Astrocyte (in vitro differentiated cells and primary cell): ENCODE measurements around the gene FNDC3B. TPM values are rescaled to one million over a fixed set of nuclear protein-coding genes. Genes with fewer than 3 reads are reported as not detected.

Experiments used
- DNase-seq: peaks from one replicate; pipeline ENCODE4 v3.0.0-alpha.2; 2010; ENCODE audit warnings: low read depth
- FAIRE-seq: peaks from 2 replicates; lab custom pipeline; 2011; peaks lifted over from hg19 to GRCh38; lab: Jason Lieb, UNC
- H2AFZ ChIP-seq: 2 replicates; pipeline ENCODE4 v1.6.0; 2012; ENCODE audit warnings: low read depth, low read length, inconsistent platforms
- H3K27ac ChIP-seq: 2 replicates; pipeline ENCODE4 v1.5.1; 2011; ENCODE audit warnings: low read depth, low read length, inconsistent platforms
- H3K27me3 ChIP-seq: 2 replicates; pipeline ENCODE4 v1.6.0; 2011; ENCODE audit warnings: low read length, inconsistent platforms; ENCODE audit not compliant: insufficient read depth
- H3K36me3 ChIP-seq: 2 replicates; pipeline ENCODE4 v1.5.1; 2011; ENCODE audit warnings: low read length, inconsistent platforms; ENCODE audit not compliant: insufficient read depth
- H3K4me1 ChIP-seq: 2 replicates; pipeline ENCODE4 v1.5.1; 2011; ENCODE audit warnings: low read length, inconsistent platforms; ENCODE audit not compliant: insufficient read depth
- H3K4me2 ChIP-seq: 2 replicates; pipeline ENCODE4 v1.6.0; 2012; ENCODE audit warnings: low read length, inconsistent platforms
- H3K4me3 ChIP-seq: 2 replicates; pipeline ENCODE4 v1.5.1; 2011; ENCODE audit warnings: low read depth, mild to moderate bottlenecking, low read length, inconsistent platforms; ENCODE audit not compliant: insufficient read depth
- H3K79me2 ChIP-seq: 2 replicates; pipeline ENCODE4 v1.6.0; 2012; ENCODE audit warnings: mild to moderate bottlenecking, low read length, inconsistent platforms; ENCODE audit not compliant: insufficient read depth
- H3K9ac ChIP-seq: 2 replicates; pipeline ENCODE4 v1.6.0; 2012; ENCODE audit warnings: mild to moderate bottlenecking, low read length, inconsistent platforms
- H3K9me3 ChIP-seq: 2 replicates; pipeline ENCODE4 v1.5.1; 2012; ENCODE audit warnings: low read depth, mild to moderate bottlenecking, low read length, inconsistent platforms; ENCODE audit not compliant: insufficient read depth
- H4K20me1 ChIP-seq: 2 replicates; pipeline ENCODE4 v1.6.0; 2012; ENCODE audit warnings: low read length, inconsistent platforms; ENCODE audit not compliant: insufficient read depth
- H3K27ac Mint-ChIP-seq: one replicate; pipeline ENCODE4 v1.8.0; 2021; ENCODE audit warnings: mild to moderate bottlenecking, mixed read lengths; ENCODE audit not compliant: unreplicated experiment
- H3K27me3 Mint-ChIP-seq: one replicate; pipeline ENCODE4 v1.8.0; 2021; ENCODE audit warnings: low read depth, mixed read lengths; ENCODE audit not compliant: unreplicated experiment
- H3K36me3 Mint-ChIP-seq: one replicate; pipeline ENCODE4 v1.8.0; 2021; ENCODE audit warnings: low read depth, mixed read lengths; ENCODE audit not compliant: unreplicated experiment
- H3K4me1 Mint-ChIP-seq: one replicate; pipeline ENCODE4 v1.8.0; 2021; ENCODE audit warnings: low read depth, mixed read lengths; ENCODE audit not compliant: unreplicated experiment
- H3K4me3 Mint-ChIP-seq: one replicate; pipeline ENCODE4 v1.8.0; 2021; ENCODE audit warnings: mild to moderate bottlenecking, moderate library complexity, mixed read lengths; ENCODE audit not compliant: unreplicated experiment
- H3K9me3 Mint-ChIP-seq: one replicate; pipeline ENCODE4 v1.8.0; 2021; ENCODE audit warnings: mild to moderate bottlenecking, mixed read lengths; ENCODE audit not compliant: unreplicated experiment
- CTCF ChIP-seq: IDR thresholded peaks from 2 replicates; pipeline ENCODE4 v1.5.1; 2011; ENCODE audit warnings: low read depth, mild to moderate bottlenecking, inconsistent platforms, low read length, moderate library complexity; ENCODE audit not compliant: insufficient read depth
- EZH2 ChIP-seq: IDR thresholded peaks from 2 replicates; pipeline ENCODE4 v1.6.1; 2012; ENCODE audit warnings: mild to moderate bottlenecking, low read length, inconsistent platforms; ENCODE audit not compliant: insufficient read depth
- total RNA-seq: library from RNA; stranded (reverse); gene quantifications from 2 replicates; pipeline ENCODE4 v1.2.1, GENCODE V29; 2021

Gene FNDC3B
- total RNA-seq, 1 donor from 2014 or later, result 327 TPM

DNA sequence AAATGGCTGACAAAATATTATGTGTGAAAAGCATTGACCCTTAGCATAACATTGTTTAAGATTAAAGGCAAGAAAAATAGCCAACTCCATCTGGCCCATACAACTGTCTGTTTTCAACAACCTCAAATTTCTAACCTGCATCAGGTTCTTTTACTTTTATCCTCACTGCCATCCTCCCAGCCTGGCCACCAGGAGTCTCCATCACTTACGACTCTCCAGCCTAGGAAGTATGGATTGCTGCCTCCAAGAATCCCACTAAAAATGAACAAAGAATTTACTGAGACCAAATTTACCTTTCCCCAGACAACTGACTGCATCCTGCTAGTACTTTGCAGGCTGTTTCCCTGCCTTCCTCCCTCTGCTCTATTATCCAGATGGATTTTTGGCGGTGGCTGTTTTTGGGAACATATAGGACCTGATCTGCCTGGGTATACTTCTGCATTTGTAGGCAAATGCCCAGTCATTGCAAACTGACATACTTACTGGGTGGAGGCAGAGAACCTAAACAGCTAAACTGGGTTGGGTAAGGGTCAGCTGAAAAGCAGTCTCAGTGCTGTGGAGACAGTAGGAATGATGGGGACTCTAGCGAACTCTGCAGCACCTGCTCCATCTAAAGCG is 264.7 kb downstream of the FNDC3B start:
- Histone ChIP-seq H2AFZ (no peak overlapping the region), H3K27ac (no peak overlapping the region), H3K27me3 (no peaks in the 10 kb centered on the region), H3K36me3 (peaks cover 52% of the 10 kb centered on the region), H4K20me1 (peaks cover 50% of the 10 kb centered on the region), H3K4me3 (no peak overlapping the region), H3K9ac (no peak overlapping the region), H3K79me2 (peaks cover 19% of the 10 kb centered on the region), H3K4me1 (peaks cover 24% of the 10 kb centered on the region), H3K4me2 (no peak overlapping the region), H3K9me3 (no peaks in the 10 kb centered on the region)
- Mint-ChIP-seq H3K27ac (peak overlapping the region; percentile 22), H3K4me3 (no peak overlapping the region), H3K4me1 (peaks cover 35% of the 10 kb centered on the region), H3K9me3 (no peaks in the 10 kb centered on the region), H3K36me3 (peaks cover 28% of the 10 kb centered on the region), H3K27me3 (no peaks in the 10 kb centered on the region)
- DNase-seq (no peak), FAIRE-seq (no peak)
- TF ChIP-seq EZH2, result no peak
- peak; percentile 6 for TF ChIP-seq CTCF

DNA sequence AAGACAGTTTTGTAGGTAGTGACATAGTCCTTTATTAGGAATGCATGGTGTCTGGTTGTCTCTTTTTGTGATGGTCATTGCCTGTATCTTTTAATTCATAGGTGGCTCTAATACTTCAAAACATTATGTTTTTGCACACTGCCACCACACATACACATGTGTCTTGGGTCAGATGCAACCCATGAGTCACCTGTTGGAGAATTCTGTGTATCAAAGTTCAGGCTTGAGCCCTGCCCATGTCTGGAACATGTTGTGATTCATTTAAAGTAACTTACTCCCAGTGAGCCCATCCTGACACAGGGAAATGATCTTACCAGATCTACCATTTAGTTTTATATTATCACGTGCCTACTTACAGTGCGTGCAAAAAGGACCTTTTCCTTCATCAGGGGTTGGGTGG is 266.2 kb downstream of the FNDC3B start:
- Histone ChIP-seq H2AFZ (no peak overlapping the region), H3K27ac (peak overlapping the region; percentile 26), H3K9ac (no peak overlapping the region), H3K4me3 (no peak overlapping the region), H3K4me2 (peak overlapping the region; percentile 24), H4K20me1 (peaks cover 52% of the 10 kb centered on the region), H3K9me3 (no peaks in the 10 kb centered on the region), H3K79me2 (peaks cover 19% of the 10 kb centered on the region), H3K36me3 (peaks cover 52% of the 10 kb centered on the region), H3K27me3 (no peaks in the 10 kb centered on the region), H3K4me1 (peaks cover 24% of the 10 kb centered on the region)
- Mint-ChIP-seq H3K4me1 (peaks cover 39% of the 10 kb centered on the region), H3K9me3 (no peaks in the 10 kb centered on the region), H3K36me3 (peaks cover 28% of the 10 kb centered on the region), H3K4me3 (no peak overlapping the region), H3K27ac (no peak overlapping the region), H3K27me3 (no peaks in the 10 kb centered on the region)
- TF ChIP-seq CTCF, result no peak
- no peak for TF ChIP-seq EZH2
- DNase-seq (peak; percentile 76), FAIRE-seq (no peak)

DNA sequence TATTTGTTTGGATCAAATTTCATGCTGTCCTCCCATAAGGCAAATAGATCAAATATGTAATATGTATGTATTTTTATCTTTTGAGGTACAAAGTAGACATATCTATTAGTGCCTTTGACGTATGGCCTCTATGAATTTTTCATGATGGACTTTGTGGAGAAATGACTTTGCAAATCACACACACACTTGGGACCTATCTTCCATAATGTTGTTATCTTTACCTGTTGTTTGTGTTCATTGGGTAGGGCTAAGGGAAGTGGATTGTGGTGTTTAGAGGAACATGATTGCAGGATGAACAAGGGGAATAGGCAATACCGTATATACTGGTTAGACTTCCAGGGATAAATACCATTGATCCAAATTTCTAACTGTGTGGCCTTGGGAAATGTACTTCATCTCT is 266.6 kb downstream of the FNDC3B start:
- peaks cover 29% of the 10 kb centered on the region for H3K36me3 Mint-ChIP-seq
- peaks cover 19% of the 10 kb centered on the region for H3K79me2 ChIP-seq
- H3K27me3 Mint-ChIP-seq, result no peaks in the 10 kb centered on the region
- H3K9ac ChIP-seq, result no peak overlapping the region
- peaks cover 24% of the 10 kb centered on the region for H3K4me1 ChIP-seq
- peaks cover 50% of the 10 kb centered on the region for H3K36me3 ChIP-seq
- DNase-seq, result no peak
- peak overlapping the region; percentile 26 for H3K27ac ChIP-seq
- no peaks in the 10 kb centered on the region for H3K9me3 ChIP-seq
- TF ChIP-seq CTCF, result no peak
- no peak for TF ChIP-seq EZH2
- H3K9me3 Mint-ChIP-seq, result no peaks in the 10 kb centered on the region
- H3K4me3 Mint-ChIP-seq, result peak overlapping the region; percentile 17
- no peak for FAIRE-seq
- peak overlapping the region; percentile 24 for H3K4me2 ChIP-seq
- H4K20me1 ChIP-seq, result peaks cover 50% of the 10 kb centered on the region
- H3K27ac Mint-ChIP-seq, result peak overlapping the region; percentile 34
- no peaks in the 10 kb centered on the region for H3K27me3 ChIP-seq
- H2AFZ ChIP-seq, result no peak overlapping the region
- H3K4me3 ChIP-seq, result no peak overlapping the region
- H3K4me1 Mint-ChIP-seq, result peaks cover 42% of the 10 kb centered on the region
